ENCODE results near the gene RNASET2. TPM values are rescaled to one million over a fixed set of nuclear protein-coding genes. Genes with fewer than 3 reads are reported as not detected.

Gene RNASET2
- total RNA-seq, 4 donors from 2014 or later: 121 to 191 (median 176) TPM

GRCh38 chr6:166927240-166927934 is 29.0 kb downstream of the RNASET2 start:
- H3K4me1 ChIP-seq: no peaks in the 10 kb centered on the region
- in situ Hi-C loops (cut with MboI; ENCODE audit: low pct_ligation_motif_present in 1 of 4, low pct_unique_long_range_greater_than_20kb in 1 of 4, low sequenced_read_pairs in 3 of 4) (no loop called here), intact Hi-C loops (cut with DNase I; ENCODE audit: low total_unique reads) (no loop called here)
- TF ChIP-seq POLR2A (IDR thresholded peaks at IDR 0.05) (no peak), EP300 (IDR thresholded peaks at IDR 0.05; ENCODE audit: low read depth) (no peak), CTCF (IDR thresholded peaks at IDR 0.05) (no peak), POLR2AphosphoS5 (IDR thresholded peaks at IDR 0.05) (no peak)
- no peak for DNase-seq
- no peak overlapping the region for H3K4me3 ChIP-seq
- 83 to 97% methylated on average over 4 to 12 of the region's 12 CpGs for WGBS, 2 donors (ENCODE audit: low coverage in 1 of 2)
- H3K9me3 ChIP-seq: no peaks in the 10 kb centered on the region
- no peaks in the 10 kb centered on the region for H3K27me3 ChIP-seq
- peaks cover 0 to 9% (median 3%) of the 10 kb centered on the region in 4 donors for H3K36me3 ChIP-seq
- no peak overlapping the region for H3K27ac ChIP-seq

- in situ Hi-C loops (cut with MboI; ENCODE audit: low pct_ligation_motif_present in 1 of 4, low pct_unique_long_range_greater_than_20kb in 1 of 4, low sequenced_read_pairs in 3 of 4) (no loop called here), intact Hi-C loops (cut with DNase I; ENCODE audit: low total_unique reads) (no loop called here)
- H3K27ac ChIP-seq: no peak overlapping the region
- TF ChIP-seq EP300 (IDR thresholded peaks at IDR 0.05; ENCODE audit: low read depth) (no peak), CTCF (IDR thresholded peaks at IDR 0.05) (no peak), POLR2AphosphoS5 (IDR thresholded peaks at IDR 0.05) (no peak)
- H3K9me3 ChIP-seq: no peaks in the 10 kb centered on the region
- H3K4me3 ChIP-seq: no peak overlapping the region
- no peak for DNase-seq
- H3K36me3 ChIP-seq: peaks cover 0 to 9% (median 3%) of the 10 kb centered on the region in 4 donors
- no peaks in the 10 kb centered on the region for H3K4me1 ChIP-seq
- WGBS, 2 donors (ENCODE audit: low coverage in 1 of 2): 82 to 89% methylated on average over 5 to 12 of the region's 12 CpGs
- H3K27me3 ChIP-seq: no peaks in the 10 kb centered on the region
Observed at GRCh38 chr6:166926748-166927147, 29.6 kb downstream of the RNASET2 start.

GRCh38 chr6:166925141-166925996 is 31.0 kb downstream of the RNASET2 start:
- intact Hi-C loops (cut with DNase I; ENCODE audit: low total_unique reads) (no loop called here), in situ Hi-C loops (cut with MboI; ENCODE audit: low pct_ligation_motif_present in 1 of 4, low pct_unique_long_range_greater_than_20kb in 1 of 4, low sequenced_read_pairs in 3 of 4) (no loop called here)
- DNase-seq: no peak
- no peak overlapping the region for H3K27ac ChIP-seq
- TF ChIP-seq EP300 (IDR thresholded peaks at IDR 0.05; ENCODE audit: low read depth) (no peak), CTCF (IDR thresholded peaks at IDR 0.05) (no peak), POLR2A (IDR thresholded peaks at IDR 0.05) (no peak), POLR2AphosphoS5 (IDR thresholded peaks at IDR 0.05) (no peak)
- 80 to 95% methylated on average over 3 to 19 of the region's 19 CpGs for WGBS, 2 donors (ENCODE audit: low coverage in 1 of 2)
- H3K4me1 ChIP-seq: no peaks in the 10 kb centered on the region
- no peaks in the 10 kb centered on the region for H3K27me3 ChIP-seq
- no peak overlapping the region for H3K4me3 ChIP-seq
- no peaks in the 10 kb centered on the region for H3K9me3 ChIP-seq
- peaks cover 0 to 9% (median 3%) of the 10 kb centered on the region in 4 donors for H3K36me3 ChIP-seq

- H3K4me1 ChIP-seq: no peaks in the 10 kb centered on the region
- TF ChIP-seq POLR2A (IDR thresholded peaks at IDR 0.05): no peak
- no peak for TF ChIP-seq CTCF (IDR thresholded peaks at IDR 0.05)
- no peak for TF ChIP-seq POLR2AphosphoS5 (IDR thresholded peaks at IDR 0.05)
- no peak for TF ChIP-seq EP300 (IDR thresholded peaks at IDR 0.05; ENCODE audit: low read depth)
Observed at GRCh38 chr6:166924531-166924930, 31.8 kb downstream of the RNASET2 start.

More at GRCh38 chr6:166924531-166924930, 31.8 kb downstream of the RNASET2 start:
- 95 to 97% methylated on average over 5 to 9 of the region's 9 CpGs for WGBS, 2 donors (ENCODE audit: low coverage in 1 of 2)
- no peak overlapping the region for H3K4me3 ChIP-seq
- H3K27ac ChIP-seq: no peak overlapping the region
- H3K27me3 ChIP-seq: no peaks in the 10 kb centered on the region
- intact Hi-C loops (cut with DNase I; ENCODE audit: low total_unique reads): no loop called here
- no peaks in the 10 kb centered on the region for H3K9me3 ChIP-seq
- in situ Hi-C loops (cut with MboI; ENCODE audit: low pct_ligation_motif_present in 1 of 4, low pct_unique_long_range_greater_than_20kb in 1 of 4, low sequenced_read_pairs in 3 of 4): no loop called here
- no peak for DNase-seq
- peaks cover 0 to 9% (median 3%) of the 10 kb centered on the region in 4 donors for H3K36me3 ChIP-seq
